Stimulated activated CD8-positive, alpha-beta memory T cell treated with anti-CD3 and anti-CD28 coated beads, Interleukin-12 subunit alpha, Interleukin-12 subunit beta, amount 100 ng/mL, for 24 hours (primary cell): Measurements from ENCODE around the gene ZFP42.
"Not testable (repeated sequence)": the region's sequence is repeated elsewhere in the genome, so short reads cannot be mapped to it uniquely, and the experiment has no call there.

ENCODE experiments used
- DNase-seq: peaks from one replicate; pipeline ENCODE4 v3.0.0-alpha.2; 2020; ENCODE audit errors: extremely low read depth

The ZFP42 gene

GRCh38 chr4:187995322-187996207, at the start of gene ZFP42:
Gene ZFP42, plus strand, starts transcription at chr4:187995771. Its CDS starts 7,037 bp downstream, at chr4:188002808.
- no peak for DNase-seq

GRCh38 chr4:187961171-187961570, 34.4 kb upstream of the ZFP42 start:
- no peak for DNase-seq

- no peak for DNase-seq
Observed at GRCh38 chr4:187961961-187962360, 33.6 kb upstream of the ZFP42 start.

GRCh38 chr4:187962926-187963325, 32.6 kb upstream of the ZFP42 start:
- DNase-seq: no peak

- no peak for DNase-seq
Observed at GRCh38 chr4:187965726-187966125, 29.8 kb upstream of the ZFP42 start.

- DNase-seq: no peak
Observed at GRCh38 chr4:187972135-187972534, 23.4 kb upstream of the ZFP42 start.

- DNase-seq: no peak
Observed at GRCh38 chr4:187983746-187984145, 11.8 kb upstream of the ZFP42 start.

- no peak for DNase-seq
Observed at GRCh38 chr4:187992971-187993370, 2.6 kb upstream of the ZFP42 start.

- no peak for DNase-seq
Observed at GRCh38 chr4:187993827-187994226, 1.7 kb upstream of the ZFP42 start.

- DNase-seq: no peak
Observed at GRCh38 chr4:187996502-187997177, 1.1 kb downstream of the ZFP42 start.

- not testable (repeated sequence) for DNase-seq
Observed at GRCh38 chr4:187997991-187998390, 2.4 kb downstream of the ZFP42 start.

- no peak for DNase-seq
Observed at GRCh38 chr4:187999406-187999932, 3.9 kb downstream of the ZFP42 start.

GRCh38 chr4:188002323-188002722, 6.8 kb downstream of the ZFP42 start:
- no peak for DNase-seq

- DNase-seq: no peak
Observed at GRCh38 chr4:188002751-188003150, 7.2 kb downstream of the ZFP42 start.

GRCh38 chr4:188005561-188005960, 10.0 kb downstream of the ZFP42 start:
- no peak for DNase-seq

- no peak for DNase-seq
Observed at GRCh38 chr4:188006285-188006848, 10.8 kb downstream of the ZFP42 start.

GRCh38 chr4:188008377-188008776, 12.8 kb downstream of the ZFP42 start:
- no peak for DNase-seq

GRCh38 chr4:188012426-188012945, 16.9 kb downstream of the ZFP42 start:
- DNase-seq: no peak

GRCh38 chr4:188015025-188015940, 19.7 kb downstream of the ZFP42 start:
- no peak for DNase-seq

GRCh38 chr4:188016754-188017153, 21.2 kb downstream of the ZFP42 start:
- no peak for DNase-seq

- no peak for DNase-seq
Observed at GRCh38 chr4:188018262-188018661, 22.7 kb downstream of the ZFP42 start.
